HepG2 (cell line): ENCODE data around the gene CSNK1G1. TPM values are rescaled to one million over a fixed set of nuclear protein-coding genes. Genes with fewer than 3 reads are reported as not detected.
A peak's percentile ranks its signal among the peaks of the same experiment; 100 is the strongest.

Experiments
- FOXP4 ChIP-seq: sonication (generic); formaldehyde crosslinking; IDR thresholded peaks from 2 replicates; pipeline ENCODE4 v1.4.0; 2020; ENCODE audit warnings: missing genetic modification reagents
- ISL2 ChIP-seq: sonication (generic); formaldehyde crosslinking; IDR thresholded peaks from 2 replicates; pipeline ENCODE4 v1.5.0; 2020; ENCODE audit warnings: missing genetic modification reagents
- KDM5A ChIP-seq: fragments of 200-600 bp; sonication (generic); IDR thresholded peaks from 2 replicates; pipeline ENCODE4 v1.7.0; 2018; ENCODE audit warnings: antibody characterized with exemption, mild to moderate bottlenecking, low read length, borderline replicate concordance
- MIER2 ChIP-seq: IDR thresholded peaks from 2 replicates; pipeline ENCODE4 v1.6.1; 2016; ENCODE audit warnings: missing biosample characterization, missing genetic modification reagents
- NFKBIZ ChIP-seq: IDR thresholded peaks from 2 replicates; pipeline ENCODE4 v1.6.1; 2018; ENCODE audit warnings: missing genetic modification reagents, missing compliant biosample characterization
- PLSCR1 ChIP-seq: sonication (generic); formaldehyde crosslinking; IDR thresholded peaks from 2 replicates; pipeline ENCODE4 v1.5.0; 2020; ENCODE audit warnings: missing genetic modification reagents, mild to moderate bottlenecking, borderline replicate concordance
- PRPF4 ChIP-seq: fragments of 200-400 bp; formaldehyde crosslinking; IDR thresholded peaks from 2 replicates; pipeline ENCODE4 v1.6.1; 2016; ENCODE audit warnings: low read length, low read depth; ENCODE audit not compliant: poor library complexity, severe bottlenecking
- RFXAP ChIP-seq: sonication (generic); formaldehyde crosslinking; IDR thresholded peaks from 2 replicates; pipeline ENCODE4 v1.4.0; 2020; ENCODE audit warnings: missing genetic modification reagents, borderline replicate concordance
- TOE1 ChIP-seq: sonication (generic); formaldehyde crosslinking; IDR thresholded peaks from 2 replicates; pipeline ENCODE4 v1.4.0; 2020; ENCODE audit warnings: mild to moderate bottlenecking, missing genetic modification reagents
- TP53 ChIP-seq: sonication (generic); formaldehyde crosslinking; conservative IDR thresholded peaks from 2 replicates; pipeline ENCODE4 v1.4.0; 2020; ENCODE audit warnings: missing genetic modification reagents
- XRCC5 ChIP-seq: fragments of 200-400 bp; formaldehyde crosslinking; optimal IDR thresholded peaks from 2 replicates; pipeline ENCODE3; 2017; ENCODE audit warnings: mild to moderate bottlenecking, low read length
- ZNF343 ChIP-seq: sonication (generic); formaldehyde crosslinking; IDR thresholded peaks from 2 replicates; pipeline ENCODE4 v1.4.0; 2020; ENCODE audit warnings: mild to moderate bottlenecking, missing genetic modification reagents
- ZNF350 ChIP-seq: sonication (generic); formaldehyde crosslinking; IDR thresholded peaks from 2 replicates; pipeline ENCODE4 v1.4.0; 2020; ENCODE audit warnings: mild to moderate bottlenecking, low read depth, missing genetic modification reagents, borderline replicate concordance
- ZNF407 ChIP-seq: sonication (generic); formaldehyde crosslinking; IDR thresholded peaks from one replicate; pipeline ENCODE4 v1.5.1; 2020; ENCODE audit warnings: mild to moderate bottlenecking, missing genetic modification reagents; ENCODE audit errors: not compliant biosample characterization
- ZNF782 ChIP-seq: sonication (generic); formaldehyde crosslinking; IDR thresholded peaks from 2 replicates; pipeline ENCODE4 v1.4.0; 2020; ENCODE audit warnings: missing genetic modification reagents, mild to moderate bottlenecking, borderline replicate concordance
- polyA plus RNA-seq, 8 experiments: library from polyadenylated mRNA; depleted of rRNA in 3 of 8; stranded (reverse) in 7 of 8; unstranded in 1 of 8; fragments of >200 nt; fragmentation: Illumina TruSeq in 4 of 8; extraction: Trizol in 4 of 8; gene quantifications; 2 replicates each; pipeline versions ENCODE4 v1.2.1 to v1.2.3, GENCODE V29; 2011 to 2016; ENCODE audit warnings: low read depth in 4 of 8, missing spikeins in 1 of 8, mixed read lengths in 1 of 8; ENCODE audit not compliant: insufficient read depth in 1 of 8
- total RNA-seq, 5 experiments: library from RNA; depleted of rRNA; stranded (reverse); fragments of >200 nt; fragmentation: Illumina TruSeq; extraction: Trizol; gene quantifications; 2 replicates each; pipeline ENCODE4 v1.2.3, GENCODE V29; 2016; ENCODE audit warnings: low read depth in 1 of 5

The CSNK1G1 gene
- total and polyA plus RNA-seq, 2 of the 13 experiments (the other 11 are each of a cell fraction or from before 2014, with no cell fraction given): 8.5 to 12.6 TPM

GRCh38 chr15:64162869-64163658 is 192.9 kb downstream of the CSNK1G1 start, which contains the start of gene PPIB (continued):
- TF ChIP-seq FOXP4 (no peak), ISL2 (CRISPR knock-in tag) (no peak; the same call in none of the 2 replicates), KDM5A (peak; percentile 69; the same call in 1 of the 2 replicates), ZNF343 (CRISPR knock-in tag) (peak; percentile 35; the same call in 1 of the 2 replicates), MIER2 (CRISPR knock-in tag) (peak; percentile 48; the same call in 1 of the 2 replicates), TOE1 (no peak; the same call in 1 of the 2 replicates), ZNF407 (peak; percentile 73), PRPF4 (no peak), ZNF782 (CRISPR knock-in tag) (0 out of 2 replicates have a peak, but pooled peaks have one; percentile 58), NFKBIZ (CRISPR knock-in tag) (0 out of 2 replicates have a peak, but pooled peaks have one; percentile 13), XRCC5 (no peak), ZNF350 (CRISPR knock-in tag) (peak; percentile 76; the same call in 1 of the 2 replicates), RFXAP (CRISPR knock-in tag) (no peak), TP53 (peak; percentile 52; the same call in 1 of the 2 replicates), PLSCR1 (CRISPR knock-in tag) (no peak)
